ENCODE measurements around the gene SPSB1. TPM values are rescaled to one million over a fixed set of nuclear protein-coding genes. Genes with fewer than 3 reads are reported as not detected.
A peak's percentile ranks its signal among the peaks of the same experiment; 100 is the strongest.

Gene SPSB1
- total and polyA plus RNA-seq, 2 of the 4 experiments (the other 2 are of a cell fraction) = 16.7 to 19.8 TPM

DNA sequence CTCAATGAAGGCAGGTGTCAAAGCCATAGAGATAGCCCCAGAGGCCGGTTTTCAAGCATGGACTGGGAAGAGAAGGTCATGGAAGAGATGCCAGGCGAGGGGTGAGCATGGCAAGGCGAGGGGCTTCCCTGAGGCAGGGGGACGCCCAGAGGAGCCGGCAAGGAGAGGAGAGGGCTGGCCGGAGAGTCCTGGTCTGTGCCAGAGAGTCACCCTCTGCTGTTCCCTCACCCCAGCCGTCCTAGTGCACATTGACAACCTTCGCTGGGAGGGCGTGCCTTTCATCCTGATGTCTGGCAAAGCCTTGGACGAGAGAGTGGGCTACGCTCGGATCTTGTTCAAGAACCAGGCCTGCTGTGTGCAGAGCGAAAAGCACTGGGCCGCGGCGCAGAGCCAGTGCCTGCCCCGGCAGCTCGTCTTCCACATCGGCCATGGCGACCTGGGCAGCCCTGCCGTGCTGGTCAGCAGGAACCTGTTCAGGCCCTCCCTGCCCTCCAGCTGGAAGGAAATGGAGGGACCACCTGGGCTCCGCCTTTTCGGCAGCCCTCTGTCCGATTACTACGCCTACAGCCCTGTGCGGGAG lies 29.3 kb upstream of the SPSB1 start:
- H2AK9ac ChIP-seq (replicated peaks; ENCODE audit: low read depth, low read length, poor library complexity) = peak overlapping the region; percentile 83
- no peak overlapping the region for H3K27ac ChIP-seq (ENCODE audit: insufficient read depth, low read length)
- intact Hi-C loops (cut with micrococcal nuclease) (no loop called here), dilution Hi-C loops (cut with HindIII; ENCODE audit: low sequenced_read_pairs, unreplicated experiment) (no loop called here), in situ Hi-C loops (cut with MboI; ENCODE audit: low sequenced_read_pairs) (no loop called here)
- ATAC-seq (ENCODE audit: low read depth) = no peak
- H4K20me1 ChIP-seq (ENCODE audit: insufficient read depth, low read length) = peaks cover 21% of the 10 kb centered on the region; the same call in 1 of the 2 replicates
- WGBS, 2 experiments (ENCODE audit: extremely low coverage in 2 of 2, insufficient read length in 1 of 2) = 93% methylated on average over 13 of the region's 26 CpGs; no CpG with 5 or more reads in 1 of the 2 experiments
- H2BK120ac ChIP-seq (ENCODE audit: low read depth, low read length) = no peak overlapping the region
- H3K23ac ChIP-seq (ENCODE audit: low read depth, low read length) = no peak overlapping the region
- H3K4ac ChIP-seq (ENCODE audit: low read depth, low read length) = no peak overlapping the region
- CTCF ChIA-PET = no interaction called here
- no peaks in the 10 kb centered on the region for H3K27me3 ChIP-seq (ENCODE audit: control insufficient read depth, insufficient read depth, low read length)
- POLR2A ChIA-PET (ENCODE audit: unreplicated experiment) = no interaction called here
- no peak overlapping the region for H2AK5ac ChIP-seq (ENCODE audit: low read depth, low read length)
- H2BK20ac ChIP-seq (ENCODE audit: low read depth, low read length) = no peak overlapping the region
- peaks cover 34% of the 10 kb centered on the region; the same call in 1 of the 2 replicates for H3K36me3 ChIP-seq (ENCODE audit: control insufficient read depth, insufficient read depth, low read length)
- peaks cover 20 to 42% of the 10 kb centered on the region in 2 experiments for H3K79me1 ChIP-seq (ENCODE audit: low read depth in 1 of 2, low read length in 2 of 2)
- no peak for TF ChIP-seq NFE2L2 (IDR thresholded peaks at IDR 0.05; ENCODE audit: low read depth, low read length)
- no peak for TF ChIP-seq RFX5 (IDR thresholded peaks at IDR 0.05; ENCODE audit: low read depth, low read length)
- no peak for TF ChIP-seq USF2 (IDR thresholded peaks at IDR 0.05; ENCODE audit: low read depth, low read length)
- no peak for TF ChIP-seq RAD21 (IDR thresholded peaks at IDR 0.05; ENCODE audit: low read length)
- TF ChIP-seq POLR2A (IDR thresholded peaks at IDR 0.05; ENCODE audit: low read depth, low read length) = no peak
- no peak for TF ChIP-seq MAZ (IDR thresholded peaks at IDR 0.05; ENCODE audit: borderline replicate concordance, low read depth, low read length)
- TF ChIP-seq FOS (IDR thresholded peaks at IDR 0.05; ENCODE audit: low read depth, low read length) = no peak
- no peak for TF ChIP-seq SMC3 (IDR thresholded peaks at IDR 0.05; ENCODE audit: low read depth, low read length)
- TF ChIP-seq RCOR1 (IDR thresholded peaks at IDR 0.05; ENCODE audit: insufficient replicate concordance, low read length) = no peak
- H3K4me1 ChIP-seq (ENCODE audit: control insufficient read depth, insufficient read depth, low read length) = peaks cover 6% of the 10 kb centered on the region
- H3K9ac ChIP-seq (ENCODE audit: low read depth, low read length) = no peak overlapping the region
- no peak overlapping the region for H3K56ac ChIP-seq (ENCODE audit: extremely low read depth, insufficient read depth, low read length)
- no peak overlapping the region for H4K5ac ChIP-seq (ENCODE audit: low read depth, low read length)
- no peak overlapping the region for H4K91ac ChIP-seq (ENCODE audit: insufficient read depth, low read depth, low read length)
- no peak overlapping the region for H3K4me2 ChIP-seq (ENCODE audit: low read depth, low read length)
- H2AFZ ChIP-seq (replicated peaks; ENCODE audit: low read length, poor library complexity) = no peak overlapping the region
- no peak overlapping the region for H4K8ac ChIP-seq (ENCODE audit: low read depth in 2 of 2, low read length in 2 of 2)
- H3K9me1 ChIP-seq (ENCODE audit: insufficient read depth, low read length) = peaks cover 9% of the 10 kb centered on the region
- H2BK15ac ChIP-seq (ENCODE audit: low read depth, low read length) = no peak overlapping the region
- no peak for DNase-seq
- H2BK5ac ChIP-seq (ENCODE audit: low read depth, low read length, poor library complexity, severe bottlenecking) = no peak overlapping the region
- H3K14ac ChIP-seq (replicated peaks; ENCODE audit: low read depth, low read length) = no peak overlapping the region
- H3K9me3 ChIP-seq (ENCODE audit: control insufficient read depth, insufficient read depth, low read length) = no peaks in the 10 kb centered on the region
- no peak overlapping the region for H3K18ac ChIP-seq (ENCODE audit: low read depth, low read length)
- BruUV-seq (replicated peaks) = no TSS peak
- no peak overlapping the region for H3K4me3 ChIP-seq (ENCODE audit: insufficient read depth, low read depth, low read length)

Data from IMR-90 (cell line).